ENCODE data around the gene DPAGT1. TPM values are rescaled to one million over a fixed set of nuclear protein-coding genes. Genes with fewer than 3 reads are reported as not detected.

Gene DPAGT1
- total and polyA plus RNA-seq, 2 of the 8 experiments (the other 6 are each of a cell fraction or from before 2014, with no cell fraction given): 59.8 to 236 TPM

- TF ChIP-seq TBP (IDR thresholded peaks at IDR 0.05; ENCODE audit: low read depth, low read length) (no peak), CREB1 (IDR thresholded peaks at IDR 0.05) (no peak), CBX5 (IDR thresholded peaks at IDR 0.05; ENCODE audit: low read depth, low read length) (no peak), CBX8 (IDR thresholded peaks at IDR 0.05; ENCODE audit: borderline replicate concordance, low read depth, low read length) (no peak), USF2 (IDR thresholded peaks at IDR 0.05; ENCODE audit: low read length) (no peak), ASH2L (IDR thresholded peaks at IDR 0.05; ENCODE audit: low read length) (no peak)
These were observed 29.0 kb upstream of the DPAGT1 start (continued) for GRCh38 chr11:119130662-119131061.
